GM19452 (cell line): ENCODE measurements around the gene CBLN3.

ENCODE experiments used
- ATAC-seq: cut with Tn5 transposase; IDR thresholded peaks from one replicate; pipeline ENCODE4 v1.9.1; 2021; ENCODE audit not compliant: unreplicated experiment

CBLN3 gene

GRCh38 chr14:24426912-24427536, 2.4 kb downstream of the CBLN3 start:
- ATAC-seq: no peak

- ATAC-seq: no peak
Measured at GRCh38 chr14:24426150-24426911, 3.1 kb downstream of the CBLN3 start.

GRCh38 chr14:24425704-24426103, 3.8 kb downstream of the CBLN3 start:
- ATAC-seq: no peak

DNA sequence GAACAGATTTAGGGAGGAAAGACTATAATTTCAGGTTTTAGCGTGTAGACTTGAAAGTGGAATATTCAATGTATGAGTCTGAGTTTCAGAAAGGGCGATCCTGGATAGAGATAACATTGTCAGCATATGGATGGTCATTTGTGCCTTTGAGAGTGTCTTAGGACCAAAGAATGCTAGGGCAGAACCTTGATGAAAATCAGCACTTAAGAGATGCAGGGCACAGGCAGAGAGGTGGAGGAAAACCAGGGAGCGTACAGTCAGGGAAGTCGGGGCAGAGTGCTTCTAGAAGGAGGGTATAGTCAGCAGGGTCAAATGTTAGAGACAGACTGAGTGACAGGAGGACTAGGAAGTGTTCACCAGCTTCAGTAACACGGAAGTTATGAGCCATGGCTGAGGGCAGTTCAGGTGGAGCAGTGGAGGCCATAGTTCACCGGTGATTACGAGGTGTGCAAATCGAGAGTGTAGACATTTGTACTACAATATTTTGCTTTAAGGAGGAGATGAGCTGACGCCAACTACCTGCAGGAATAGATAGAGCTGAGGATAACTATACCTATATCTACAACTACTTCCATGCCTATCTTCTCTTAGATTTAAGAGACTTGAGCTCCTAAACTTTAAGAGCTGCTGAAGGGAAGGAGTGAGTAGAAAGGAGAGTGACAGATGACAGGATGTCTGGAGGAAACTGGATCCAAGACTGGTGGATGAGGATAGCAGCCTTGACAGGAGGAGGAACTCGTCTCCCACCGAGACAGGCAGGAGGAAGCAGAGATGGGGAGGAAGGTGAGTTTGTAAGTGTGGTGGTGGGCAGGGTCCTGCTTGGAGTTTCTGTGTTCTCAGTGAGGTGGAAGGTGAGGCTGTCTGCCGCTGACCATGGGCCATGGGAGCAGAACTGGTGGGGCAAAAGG, 6.5 kb downstream of the CBLN3 start:
- no peak for ATAC-seq

DNA sequence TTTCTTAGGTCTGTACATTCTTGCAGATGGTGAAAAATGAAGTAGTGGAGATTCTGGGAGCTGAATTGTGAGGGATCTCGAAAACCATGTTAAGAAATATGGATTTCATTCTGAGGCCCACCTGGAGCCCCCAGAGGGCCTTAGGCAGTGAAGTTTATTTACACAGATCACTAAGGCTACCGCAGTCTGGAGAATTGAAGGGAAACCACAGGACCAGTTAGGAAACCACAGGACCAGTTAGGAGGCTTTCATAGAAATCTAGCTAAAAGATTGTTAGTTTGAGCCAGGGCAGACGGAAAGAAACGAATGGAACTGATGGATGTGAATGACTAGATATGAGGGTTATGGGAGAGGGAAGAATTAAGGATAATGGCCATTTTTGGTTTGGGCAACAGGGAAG, 7.2 kb downstream of the CBLN3 start:
- ATAC-seq: no peak

- no peak for ATAC-seq
Measured at GRCh38 chr14:24418492-24418873, 11.0 kb downstream of the CBLN3 start.

DNA sequence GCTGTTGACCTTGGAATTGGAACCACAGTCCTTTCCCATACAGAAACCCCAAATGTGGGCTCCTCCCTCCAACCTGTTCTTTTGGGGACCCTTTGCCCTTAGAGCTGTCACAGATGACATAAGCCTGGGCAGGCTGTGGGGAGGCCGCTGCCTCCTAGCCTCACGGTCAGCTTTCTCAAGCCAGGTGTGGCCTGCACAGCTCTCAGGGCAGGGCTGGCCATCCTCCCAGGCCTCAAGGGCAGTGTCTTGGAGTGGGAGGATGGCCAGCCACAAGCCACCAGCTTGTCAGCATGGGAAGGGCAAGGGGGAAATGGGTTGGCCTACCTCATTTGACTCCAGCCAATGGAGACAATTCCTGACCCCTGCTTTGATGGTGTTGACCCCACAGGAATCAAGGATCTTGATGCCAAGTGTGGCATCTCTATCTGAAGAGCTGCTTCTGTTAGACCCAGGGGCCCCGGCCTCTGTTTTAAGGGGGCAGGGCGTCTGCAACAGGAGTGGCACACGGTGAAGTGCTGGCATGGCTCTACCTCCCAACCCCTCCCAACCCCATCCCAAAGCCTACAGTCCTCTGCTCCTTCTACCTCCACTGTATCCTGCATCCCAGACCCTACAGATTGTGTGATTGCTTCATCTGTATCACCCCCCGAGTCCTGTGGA, 11.5 kb downstream of the CBLN3 start:
- ATAC-seq: no peak

DNA sequence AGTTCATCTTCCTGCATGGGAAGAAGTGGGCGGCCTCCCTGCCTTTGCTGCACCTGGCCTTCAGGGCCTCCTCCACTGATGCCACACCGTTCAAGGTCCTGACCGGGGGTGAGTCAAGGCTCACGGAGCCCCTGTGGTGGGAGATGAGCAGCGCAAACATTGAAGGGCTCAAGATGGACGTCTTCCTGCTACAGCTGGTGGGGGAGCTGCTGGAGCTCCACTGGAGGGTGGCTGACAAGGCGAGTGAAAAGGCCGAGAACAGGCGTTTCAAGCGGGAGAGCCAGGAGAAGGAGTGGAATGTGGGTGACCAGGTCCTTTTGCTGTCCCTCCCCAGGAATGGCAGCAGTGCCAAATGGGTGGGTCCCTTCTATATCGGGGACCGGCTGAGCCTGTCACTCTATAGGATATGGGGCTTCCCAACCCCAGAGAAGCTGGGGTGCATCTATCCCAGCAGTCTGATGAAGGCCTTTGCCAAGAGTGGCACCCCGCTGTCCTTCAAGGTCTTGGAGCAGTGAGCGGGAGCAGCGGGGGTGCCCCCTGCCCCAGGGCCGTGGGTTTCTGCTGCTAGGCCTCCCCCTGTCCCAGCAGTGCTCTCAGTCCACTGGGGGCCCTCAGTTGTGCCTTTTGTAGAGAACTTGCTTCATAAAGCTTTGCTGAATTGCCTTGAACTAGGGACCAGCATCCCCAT, 12.4 kb downstream of the CBLN3 start:
- no peak for ATAC-seq

DNA sequence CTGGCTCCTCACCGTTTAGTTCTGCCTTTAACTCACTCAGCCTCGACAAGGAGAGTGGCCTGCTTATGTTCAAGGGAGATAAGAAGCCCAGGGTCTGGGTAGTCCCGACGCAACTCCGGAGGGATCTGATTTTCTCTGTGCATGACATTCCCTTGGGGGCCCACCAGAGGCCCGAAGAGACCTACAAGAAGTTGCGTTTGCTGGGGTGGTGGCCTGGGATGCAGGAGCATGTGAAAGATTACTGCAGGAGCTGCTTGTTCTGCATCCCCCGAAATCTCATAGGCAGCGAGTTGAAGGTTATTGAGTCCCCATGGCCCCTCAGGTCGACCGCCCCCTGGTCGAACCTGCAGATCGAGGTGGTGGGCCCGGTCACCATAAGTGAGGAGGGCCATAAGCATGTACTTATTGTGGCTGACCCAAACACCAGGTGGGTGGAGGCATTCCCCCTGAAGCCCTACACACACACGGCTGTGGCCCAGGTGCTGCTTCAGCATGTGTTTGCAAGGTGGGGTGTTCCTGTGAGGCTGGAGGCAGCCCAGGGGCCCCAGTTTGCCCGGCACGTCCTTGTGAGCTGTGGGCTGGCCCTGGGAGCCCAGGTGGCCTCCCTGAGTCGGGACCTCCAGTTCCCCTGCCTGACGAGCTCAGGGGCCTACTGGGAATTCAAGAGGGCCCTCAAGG, 13.1 kb downstream of the CBLN3 start:
- ATAC-seq: no peak

DNA sequence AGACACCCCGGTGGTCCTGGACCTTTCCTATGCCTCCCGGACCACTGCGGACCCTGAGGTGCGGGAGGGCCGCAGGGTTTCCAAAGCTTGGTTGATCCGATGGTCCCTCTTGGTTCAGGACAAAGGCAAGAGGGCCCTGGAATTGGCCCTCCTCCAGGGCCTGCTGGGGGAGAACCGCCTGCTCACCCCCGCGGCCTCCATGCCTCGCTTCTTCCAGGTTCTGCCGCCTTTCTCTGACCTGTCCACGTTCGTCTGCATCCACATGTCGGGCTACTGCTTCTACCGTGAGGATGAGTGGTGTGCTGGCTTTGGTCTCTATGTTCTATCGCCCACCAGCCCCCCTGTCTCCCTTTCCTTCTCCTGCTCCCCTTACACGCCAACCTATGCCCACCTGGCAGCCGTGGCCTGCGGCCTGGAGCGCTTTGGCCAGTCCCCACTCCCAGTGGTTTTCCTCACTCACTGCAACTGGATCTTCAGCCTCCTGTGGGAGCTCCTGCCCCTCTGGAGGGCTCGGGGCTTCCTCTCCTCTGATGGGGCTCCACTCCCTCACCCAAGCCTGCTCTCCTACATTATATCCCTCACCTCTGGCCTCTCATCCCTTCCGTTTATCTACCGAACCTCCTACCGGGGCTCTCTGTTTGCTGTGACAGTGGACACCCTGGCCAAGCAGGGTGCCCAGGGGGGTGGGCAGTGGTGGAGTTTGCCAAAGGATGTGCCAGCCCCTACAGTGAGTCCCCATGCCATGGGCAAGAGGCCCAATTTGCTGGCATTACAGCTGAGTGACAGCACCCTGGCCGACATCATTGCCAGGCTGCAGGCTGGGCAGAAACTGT, 13.8 kb downstream of the CBLN3 start:
- ATAC-seq: no peak

- ATAC-seq: no peak
Measured at GRCh38 chr14:24414732-24415420, 14.6 kb downstream of the CBLN3 start.

DNA sequence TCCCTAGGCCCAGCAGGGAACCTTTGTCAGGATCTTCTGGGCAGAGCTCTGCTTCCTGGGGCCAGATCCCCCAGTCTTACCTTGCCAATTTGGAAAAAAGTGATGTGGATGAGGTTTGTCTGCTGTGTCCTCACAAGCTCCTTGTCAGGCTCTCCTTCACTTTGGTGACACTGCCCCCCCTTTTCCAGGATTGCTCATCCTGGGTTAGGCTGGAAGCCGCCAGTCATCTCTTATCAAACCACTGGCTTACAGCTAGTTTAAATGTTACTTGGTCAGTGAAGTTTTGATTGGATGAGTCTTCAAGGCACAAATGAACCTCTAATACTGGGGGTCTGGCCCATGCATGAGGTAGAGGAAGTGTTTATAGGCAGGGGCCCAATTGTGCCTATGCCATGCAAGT, 15.4 kb downstream of the CBLN3 start:
- ATAC-seq: no peak

- ATAC-seq: no peak
Measured at GRCh38 chr14:24411443-24412389, 17.8 kb downstream of the CBLN3 start.

DNA sequence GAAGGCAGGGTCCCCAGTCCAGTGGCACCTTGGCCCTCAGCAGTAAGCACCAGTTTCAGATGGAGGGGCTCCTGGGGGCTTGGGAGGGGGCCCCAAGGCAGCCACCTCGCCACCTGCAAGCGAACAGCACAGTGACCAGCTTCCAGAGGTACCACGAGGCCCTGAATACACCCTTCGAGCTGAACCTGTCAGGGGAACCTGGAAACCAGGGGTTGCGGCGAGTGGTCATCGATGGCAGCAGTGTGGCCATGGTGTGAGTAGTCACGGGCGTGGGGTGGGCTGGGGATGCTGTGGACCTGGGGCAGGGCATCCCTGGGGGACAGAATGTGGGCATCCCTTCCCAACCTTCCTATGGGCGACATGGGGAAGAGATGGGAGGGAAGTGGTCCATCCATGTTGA, 19.5 kb downstream of the CBLN3 start:
- no peak for ATAC-seq

DNA sequence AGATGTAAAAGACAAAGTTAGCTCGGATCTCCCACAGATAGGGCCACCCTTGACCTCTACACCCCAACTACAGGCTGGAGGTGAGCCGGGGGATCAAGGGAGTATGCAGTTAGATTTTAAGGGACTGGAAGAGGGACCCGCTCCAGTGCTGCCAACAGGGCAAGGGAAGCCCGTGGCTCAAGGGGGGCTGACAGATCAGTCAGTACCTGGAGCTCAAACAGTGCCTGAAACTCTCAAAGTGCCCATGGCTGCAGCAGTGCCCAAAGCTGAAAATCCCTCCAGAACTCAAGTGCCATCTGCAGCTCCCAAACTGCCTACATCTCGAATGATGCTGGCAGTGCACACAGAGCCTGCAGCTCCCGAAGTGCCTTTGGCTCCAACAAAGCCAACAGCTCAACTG, 20.3 kb downstream of the CBLN3 start:
- ATAC-seq: no peak

GRCh38 chr14:24408764-24409163, 20.7 kb downstream of the CBLN3 start:
- ATAC-seq: no peak

- no peak for ATAC-seq
Measured at GRCh38 chr14:24407608-24408325, 21.7 kb downstream of the CBLN3 start.
